ENCODE data around the gene RASSF9.

Gene RASSF9

DNA sequence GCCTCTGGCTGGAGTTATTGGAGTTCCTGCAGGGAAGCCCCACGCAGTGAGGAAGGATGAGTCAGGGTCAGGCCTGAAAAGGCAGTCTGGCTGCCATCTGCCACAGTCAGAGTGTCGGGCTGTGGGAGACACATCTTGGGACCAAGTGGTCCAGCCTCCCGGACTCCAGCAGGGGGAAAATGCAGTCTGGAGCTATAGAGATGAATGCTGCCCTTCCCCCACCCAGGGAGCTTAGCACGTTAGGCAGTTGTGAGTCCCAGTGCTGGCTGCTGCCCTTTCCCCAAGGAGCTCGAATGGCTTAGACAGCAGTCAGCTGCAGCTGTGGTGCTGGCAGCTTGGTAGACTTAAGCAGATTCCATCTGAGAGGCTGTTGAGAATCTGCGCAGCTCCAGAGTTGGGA, 29.7 kb upstream of the RASSF9 start:
- TF ChIP-seq, protein P1, sequence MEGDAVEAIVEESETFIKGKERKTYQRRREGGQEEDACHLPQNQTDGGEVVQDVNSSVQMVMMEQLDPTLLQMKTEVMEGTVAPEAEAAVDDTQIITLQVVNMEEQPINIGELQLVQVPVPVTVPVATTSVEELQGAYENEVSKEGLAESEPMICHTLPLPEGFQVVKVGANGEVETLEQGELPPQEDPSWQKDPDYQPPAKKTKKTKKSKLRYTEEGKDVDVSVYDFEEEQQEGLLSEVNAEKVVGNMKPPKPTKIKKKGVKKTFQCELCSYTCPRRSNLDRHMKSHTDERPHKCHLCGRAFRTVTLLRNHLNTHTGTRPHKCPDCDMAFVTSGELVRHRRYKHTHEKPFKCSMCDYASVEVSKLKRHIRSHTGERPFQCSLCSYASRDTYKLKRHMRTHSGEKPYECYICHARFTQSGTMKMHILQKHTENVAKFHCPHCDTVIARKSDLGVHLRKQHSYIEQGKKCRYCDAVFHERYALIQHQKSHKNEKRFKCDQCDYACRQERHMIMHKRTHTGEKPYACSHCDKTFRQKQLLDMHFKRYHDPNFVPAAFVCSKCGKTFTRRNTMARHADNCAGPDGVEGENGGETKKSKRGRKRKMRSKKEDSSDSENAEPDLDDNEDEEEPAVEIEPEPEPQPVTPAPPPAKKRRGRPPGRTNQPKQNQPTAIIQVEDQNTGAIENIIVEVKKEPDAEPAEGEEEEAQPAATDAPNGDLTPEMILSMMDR (IDR thresholded peaks at IDR 0.05; ENCODE audit: low read depth, low read length, missing control alignments) = no peak
- no peak for DNase-seq (ENCODE audit: low read depth)
- H3K4me3 ChIP-seq (ENCODE audit: low read depth, low read length) = no peak overlapping the region

DNA sequence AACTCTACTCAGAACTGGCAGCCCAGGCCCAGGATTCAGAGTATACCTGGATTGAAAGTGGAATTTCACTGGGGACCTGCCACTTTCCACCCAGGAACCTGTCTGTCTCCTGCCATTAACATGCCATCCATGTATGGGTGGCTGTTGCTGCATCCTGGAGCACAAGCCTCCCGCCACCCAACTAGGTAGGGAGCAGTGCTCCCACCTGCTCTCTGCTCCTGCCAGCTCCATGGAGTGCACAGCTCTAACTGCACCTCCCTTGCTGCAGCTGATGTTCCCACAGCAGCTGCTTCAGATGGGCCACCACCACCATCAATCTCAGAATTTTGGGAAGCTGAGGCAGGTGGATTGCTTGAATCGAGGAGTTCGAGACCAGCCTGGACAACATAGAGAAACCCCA, 20.8 kb upstream of the RASSF9 start:
- no peak for DNase-seq (ENCODE audit: low read depth)
- no peak overlapping the region for H3K4me3 ChIP-seq (ENCODE audit: low read depth, low read length)
- TF ChIP-seq, protein P1 (IDR thresholded peaks at IDR 0.05; ENCODE audit: low read depth, low read length, missing control alignments) = no peak

DNA sequence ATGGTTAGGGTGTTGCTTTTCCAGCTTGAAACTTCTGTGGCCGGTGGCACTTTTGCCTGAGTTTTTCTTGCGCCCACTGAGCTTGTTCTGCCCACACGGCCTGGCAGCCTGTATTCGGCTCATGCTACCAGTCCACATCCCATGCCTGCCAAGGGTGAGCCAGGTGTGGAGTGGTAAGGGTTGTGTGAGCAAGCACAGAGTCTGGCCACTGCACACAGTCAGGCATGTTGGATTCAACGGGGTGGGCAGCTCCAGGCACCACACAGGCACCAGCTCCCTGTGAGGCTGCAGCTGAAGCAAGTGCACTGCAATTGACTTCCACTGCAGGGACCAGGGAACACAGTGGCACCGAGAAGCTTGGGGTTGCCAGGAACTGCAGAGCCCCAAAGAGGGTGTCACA, 19.1 kb upstream of the RASSF9 start:
- no peak for DNase-seq (ENCODE audit: low read depth)
- H3K4me3 ChIP-seq (ENCODE audit: low read depth, low read length) = no peak overlapping the region
- TF ChIP-seq, protein P1 (IDR thresholded peaks at IDR 0.05; ENCODE audit: low read depth, low read length, missing control alignments) = no peak

DNA sequence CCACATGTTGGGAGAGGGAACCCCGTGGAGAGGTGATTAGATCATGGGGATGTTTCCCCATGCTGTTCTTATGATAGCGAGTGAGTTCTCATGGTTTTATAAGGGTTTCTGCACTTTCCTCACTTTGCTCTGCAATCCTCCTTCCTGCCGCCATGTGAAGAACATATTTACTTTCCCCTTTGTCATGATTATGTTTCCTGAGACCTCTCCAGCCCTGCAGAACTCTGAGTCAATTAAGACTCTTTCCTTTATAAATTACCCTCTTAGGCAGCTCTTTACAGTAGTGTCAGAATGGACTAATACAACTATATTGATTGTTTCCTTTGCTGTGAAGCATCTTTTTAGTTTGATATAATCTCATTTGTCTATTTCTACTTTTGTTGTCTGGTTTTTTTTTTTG, 13.1 kb upstream of the RASSF9 start:
- H3K4me3 ChIP-seq (ENCODE audit: low read depth, low read length) = no peak overlapping the region
- TF ChIP-seq, protein P1 (IDR thresholded peaks at IDR 0.05; ENCODE audit: low read depth, low read length, missing control alignments) = no peak
- no peak for DNase-seq (ENCODE audit: low read depth)

DNA sequence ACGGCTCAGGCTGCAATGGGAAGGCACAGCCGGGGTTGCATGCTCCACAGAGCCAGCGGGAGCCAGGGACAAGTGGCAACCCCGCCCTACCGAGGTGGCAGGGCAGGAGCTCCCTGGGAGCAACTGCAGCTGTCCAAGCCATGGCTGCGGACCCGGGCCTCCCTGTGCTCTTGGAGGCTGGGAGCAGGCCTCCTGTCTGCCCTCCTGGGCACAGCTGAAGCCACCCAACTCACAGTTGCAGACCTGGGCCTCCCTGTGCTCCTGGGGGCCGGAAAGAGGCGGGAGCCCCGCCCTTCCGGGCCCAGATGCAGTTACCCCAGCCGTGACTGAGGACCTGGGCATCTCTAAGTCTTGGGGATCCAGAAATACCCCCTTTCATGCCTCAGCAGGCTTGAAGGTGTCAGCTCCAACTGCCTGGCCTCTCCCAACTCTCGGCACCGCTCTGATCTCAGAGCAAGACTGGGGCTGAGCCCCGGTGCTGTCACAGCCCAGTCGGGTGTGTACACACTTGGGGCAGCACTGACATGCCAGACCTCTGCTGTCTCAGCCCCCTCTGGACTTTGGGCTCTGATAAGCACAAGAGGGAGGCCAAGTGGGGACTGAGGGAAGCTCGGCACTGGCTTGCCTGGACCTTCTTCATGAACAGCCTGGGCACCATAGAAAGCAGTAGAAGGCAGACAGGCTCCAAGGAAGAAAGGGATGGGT, 7.5 kb upstream of the RASSF9 start:
- TF ChIP-seq, protein P1 (IDR thresholded peaks at IDR 0.05; ENCODE audit: low read depth, low read length, missing control alignments) = no peak
- no peak for DNase-seq (ENCODE audit: low read depth)
- H3K4me3 ChIP-seq (ENCODE audit: low read depth, low read length) = no peak overlapping the region

DNA sequence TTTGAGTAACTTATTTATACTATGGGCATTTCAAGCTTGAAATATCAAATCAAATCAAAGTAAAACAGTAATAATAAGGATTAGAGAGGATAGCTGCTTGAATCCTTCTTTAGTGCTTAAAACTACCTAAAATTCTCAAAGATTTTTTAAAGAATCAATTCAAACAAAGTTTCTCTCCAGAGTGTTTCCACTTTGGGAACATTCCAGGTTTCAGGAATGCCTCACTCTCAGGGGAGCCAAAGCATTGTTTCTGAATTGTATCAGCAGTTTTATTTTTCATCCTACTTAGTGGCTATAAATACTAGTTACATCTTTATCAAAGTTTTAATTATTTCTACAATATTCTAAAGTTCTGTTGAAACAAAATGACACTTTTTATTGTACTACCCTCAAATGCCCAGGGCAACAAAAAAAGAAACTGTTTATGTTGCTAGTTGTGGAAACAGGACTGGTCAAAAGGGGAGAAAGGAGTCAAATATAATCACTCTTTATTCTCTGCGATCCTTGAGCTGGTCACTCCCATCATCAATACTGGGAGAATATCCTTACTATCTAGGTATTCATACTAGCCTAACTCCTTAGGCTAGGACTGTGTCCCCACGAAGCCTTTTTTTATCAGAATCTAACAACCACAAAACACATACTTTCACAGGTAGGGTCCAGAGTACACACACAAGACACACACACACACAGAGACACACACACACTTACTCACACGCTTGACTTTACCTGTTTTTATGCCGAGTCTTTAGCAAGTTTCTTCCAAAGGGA, 598 bp downstream of the RASSF9 start:
- H3K4me3 ChIP-seq (ENCODE audit: low read depth, low read length) = no peak overlapping the region
- TF ChIP-seq, protein P1 (IDR thresholded peaks at IDR 0.05; ENCODE audit: low read depth, low read length, missing control alignments) = no peak
- no peak for DNase-seq (ENCODE audit: low read depth)

Measured in GM12864 (cell line).